GM18951 (cell line): Measurements from ENCODE around the gene AKR1C2.
"Not testable (repeated sequence)": the region's sequence is repeated elsewhere in the genome, so short reads cannot be mapped to it uniquely, and the experiment has no call there.

Source experiments
- POLR2A ChIP-seq: IDR thresholded peaks from 4 replicates; pipeline ENCODE4 v1.6.1; 2011; ENCODE audit warnings: mild to moderate bottlenecking; ENCODE audit not compliant: insufficient read length, insufficient read depth; ENCODE audit errors: extremely low read depth
- in situ Hi-C: fragments of 300-500 bp; cut with MboI; formaldehyde crosslinking; loops from one replicate; pipeline ENCODE4 v1.12.0; 2022; ENCODE audit warnings: low sequenced_read_pairs, mixed read lengths, inconsistent platforms; ENCODE audit not compliant: unreplicated experiment

Gene AKR1C2

GRCh38 chr10:5014936-5015335 is 11.3 kb upstream of the AKR1C2 start:
- no peak for TF ChIP-seq POLR2A
- in situ Hi-C loops, result no loop called here

GRCh38 chr10:5014200-5014910 is 10.7 kb upstream of the AKR1C2 start:
- in situ Hi-C loops, result not testable (repeated sequence)

- TF ChIP-seq POLR2A, result no peak
- in situ Hi-C loops, result no loop called here
Observed at GRCh38 chr10:5013385-5013784, 9.7 kb upstream of the AKR1C2 start.

- in situ Hi-C loops, result no loop called here
- no peak for TF ChIP-seq POLR2A
Observed at GRCh38 chr10:5012595-5012994, 8.9 kb upstream of the AKR1C2 start.

- in situ Hi-C loops, result not testable (repeated sequence)
Observed at GRCh38 chr10:5011392-5011791, 7.7 kb upstream of the AKR1C2 start.

GRCh38 chr10:5010043-5010442 is 6.4 kb upstream of the AKR1C2 start:
- in situ Hi-C loops, result not testable (repeated sequence)

- in situ Hi-C loops, result loop anchor here (5.0 kb wide), 1 partner anchor 52 kb away; no protein-coding TSS in a partner anchor
Observed at GRCh38 chr10:5008857-5009548, 5.3 kb upstream of the AKR1C2 start.

- in situ Hi-C loops, result not testable (repeated sequence)
Observed at GRCh38 chr10:5004501-5004900, 844 bp upstream of the AKR1C2 start.

GRCh38 chr10:5004030-5004385 is 351 bp upstream of the AKR1C2 start:
- in situ Hi-C loops, result not testable (repeated sequence)

GRCh38 chr10:5002013-5002727 is 1.5 kb downstream of the AKR1C2 start:
- no peak for TF ChIP-seq POLR2A
- in situ Hi-C loops, result no loop called here

GRCh38 chr10:4998671-4999070 is 5.0 kb downstream of the AKR1C2 start:
- in situ Hi-C loops, result no loop called here

GRCh38 chr10:4994260-4994659 is 9.4 kb downstream of the AKR1C2 start:
- in situ Hi-C loops, result not testable (repeated sequence)

More at GRCh38 chr10:4998671-4999070, 5.0 kb downstream of the AKR1C2 start:
- no peak for TF ChIP-seq POLR2A

- in situ Hi-C loops, result not testable (repeated sequence)
Observed at GRCh38 chr10:4992564-4992963, 11.1 kb downstream of the AKR1C2 start.

- in situ Hi-C loops, result not testable (repeated sequence)
Observed at GRCh38 chr10:4991463-4991862, 12.2 kb downstream of the AKR1C2 start.

- in situ Hi-C loops, result no loop called here
- no peak for TF ChIP-seq POLR2A
Observed at GRCh38 chr10:4990217-4990616, 13.4 kb downstream of the AKR1C2 start.

- in situ Hi-C loops, result not testable (repeated sequence)
Observed at GRCh38 chr10:4988000-4988641, 15.5 kb downstream of the AKR1C2 start.
